GM12878 (cell line): ENCODE measurements around the gene MYRFL. TPM values are rescaled to one million over a fixed set of nuclear protein-coding genes. Genes with fewer than 3 reads are reported as not detected.

ENCODE experiments used
- ATAC-seq: fragments of 200-7000 bp; cut with Tn5 transposase; 3 replicates; pipeline ENCODE4 v1.9.1; 2020; ENCODE audit warnings: mild to moderate bottlenecking, moderate library complexity
- BruUV-seq: library from RNA; stranded (reverse); fragments of 400-500 nt; replicated peaks from 2 replicates; lab custom pipeline; 2021; lab: Mats Ljungman, UMichigan
- CTCF ChIA-PET: fragments of 300-600 bp; sonication (Branson Sonifier 250); formaldehyde crosslinking; extraction: SDS; loops from one replicate; lab custom pipeline; 2021; ENCODE audit warnings: inconsistent platforms; lab: Yijun Ruan, JAX
- POLR2A ChIA-PET: fragments of 350-600 bp; formaldehyde crosslinking; extraction: SDS; loops from one replicate; lab custom pipeline; 2021; ENCODE audit warnings: inconsistent platforms; lab: Charles Lee
- RAD21 ChIA-PET: fragments of 300-600 bp; sonication (Branson Sonifier 250); formaldehyde crosslinking; loops from one replicate; lab custom pipeline; 2023; ENCODE audit warnings: antibody characterized with exemption; ENCODE audit not compliant: unreplicated experiment; lab: Charles Lee
- SMC1A ChIA-PET: fragments of 300-600 bp; sonication (Branson Sonifier 250); formaldehyde crosslinking; loops from one replicate; lab custom pipeline; 2023; ENCODE audit not compliant: unreplicated experiment, uncharacterized antibody; lab: Charles Lee
- DNase-seq: peaks from one replicate; pipeline ENCODE4 v3.0.0-alpha.2; 2011; ENCODE audit warnings: low read depth, low spot score
- FAIRE-seq: peaks from 3 replicates; lab custom pipeline; 2011; peaks lifted over from hg19 to GRCh38; lab: Jason Lieb, UNC
- H2AFZ ChIP-seq: 2 replicates; pipeline ENCODE4 v1.6.0; 2011; ENCODE audit warnings: low read depth, low read length, control low read depth; ENCODE audit not compliant: control insufficient read depth
- H3K27ac ChIP-seq: 2 replicates; pipeline ENCODE4 v1.5.1; 2011; ENCODE audit warnings: control low read depth; ENCODE audit not compliant: control insufficient read depth, insufficient read depth
- H3K27me3 ChIP-seq, 2 experiments: replicated peaks in 1 of 2; 2 replicates each; pipeline versions ENCODE4 v1.6.0 to v1.6.1; 2011; ENCODE audit warnings: low read length in 1 of 2; ENCODE audit not compliant: control insufficient read depth in 2 of 2, insufficient read depth in 2 of 2
- H3K36me3 ChIP-seq, 2 experiments: 2 replicates each; pipeline ENCODE4 v1.5.1; 2011; ENCODE audit warnings: low read length in 1 of 2; ENCODE audit not compliant: control insufficient read depth in 2 of 2, insufficient read depth in 2 of 2
- H3K4me1 ChIP-seq: 2 replicates; pipeline ENCODE4 v1.6.1; 2011; ENCODE audit warnings: mild to moderate bottlenecking, low read length, moderate library complexity, mixed read lengths; ENCODE audit not compliant: control insufficient read depth, insufficient read depth
- H3K4me2 ChIP-seq: 2 replicates; pipeline ENCODE4 v1.6.0; 2011; ENCODE audit warnings: control low read depth; ENCODE audit not compliant: control insufficient read depth, insufficient read depth
- H3K4me3 ChIP-seq: fragments of 200-600 bp; sonication (generic); 2 replicates; pipeline ENCODE4 v1.5.1; 2016
- H3K79me2 ChIP-seq: 2 replicates; pipeline ENCODE4 v1.6.0; 2011; ENCODE audit warnings: low read length; ENCODE audit not compliant: control insufficient read depth, insufficient read depth
- H3K9ac ChIP-seq: 2 replicates; pipeline ENCODE4 v1.8.0; 2011; ENCODE audit warnings: low read length, control low read depth, mixed read lengths; ENCODE audit not compliant: control insufficient read depth, insufficient read depth
- H3K9me3 ChIP-seq: replicated peaks from 3 replicates; pipeline ENCODE4 v1.5.1; 2011; ENCODE audit warnings: mild to moderate bottlenecking, low read length; ENCODE audit not compliant: control insufficient read depth, insufficient read depth
- H4K20me1 ChIP-seq: 2 replicates; pipeline ENCODE4 v1.6.0; 2011; ENCODE audit not compliant: control insufficient read depth, insufficient read depth
- CHD4 ChIP-seq: fragments of 200-600 bp; sonication (generic); IDR thresholded peaks from 2 replicates; pipeline ENCODE4 v1.6.1; 2016; ENCODE audit warnings: mild to moderate bottlenecking
- FOXK2 ChIP-seq: fragments of 450-650 bp; IDR thresholded peaks from 2 replicates; pipeline ENCODE4 v1.6.1; 2017; ENCODE audit warnings: mild to moderate bottlenecking, moderate library complexity
- FOXM1 ChIP-seq: IDR thresholded peaks from 2 replicates; pipeline ENCODE4 v1.6.1; 2012; ENCODE audit warnings: low read depth, mild to moderate bottlenecking, inconsistent platforms, low read length, moderate library complexity
- MEF2B ChIP-seq: fragments of 450-650 bp; IDR thresholded peaks from 2 replicates; pipeline ENCODE4 v1.6.1; 2018; ENCODE audit warnings: mild to moderate bottlenecking, moderate library complexity; ENCODE audit not compliant: partially characterized antibody, poor library complexity, severe bottlenecking
- NFXL1 ChIP-seq: fragments of 450-650 bp; IDR thresholded peaks from 2 replicates; pipeline ENCODE4 v1.6.1; 2017; ENCODE audit warnings: antibody characterized with exemption, mild to moderate bottlenecking, borderline replicate concordance
- PML ChIP-seq: IDR thresholded peaks from 2 replicates; pipeline ENCODE4 v1.6.1; 2012; ENCODE audit warnings: low read length, inconsistent platforms
- SMAD5 ChIP-seq: IDR thresholded peaks from 2 replicates; pipeline ENCODE4 v1.6.1; 2016; ENCODE audit warnings: antibody characterized with exemption, low read depth
- SMARCA5 ChIP-seq: fragments of 450-650 bp; IDR thresholded peaks from 2 replicates; pipeline ENCODE4 v1.6.1; 2017; ENCODE audit warnings: mild to moderate bottlenecking
- SPI1 ChIP-seq: IDR thresholded peaks from 2 replicates; pipeline ENCODE4 v1.6.1; 2011; ENCODE audit warnings: low read depth, mild to moderate bottlenecking, low read length, moderate library complexity, borderline replicate concordance; ENCODE audit not compliant: insufficient read depth
- ZBTB11 ChIP-seq: fragments of 450-650 bp; formaldehyde crosslinking; IDR thresholded peaks from 2 replicates; pipeline ENCODE4 v1.5.0; 2022; ENCODE audit warnings: mild to moderate bottlenecking, missing genetic modification characterization
- WGBS: methylation state at CpG from one replicate; pipeline ENCODE4 v1.1.6; 2016; ENCODE audit warnings: low lambda C conversion rate; ENCODE audit not compliant: insufficient replicate concordance, insufficient coverage; ENCODE audit errors: missing lambda C conversion rate; 5-methylcytosine and 5-hydroxymethylcytosine counted together
- in situ Hi-C: fragments of 300-500 bp; cut with MboI; formaldehyde crosslinking; loops from 9 replicates; pipeline ENCODE4 v1.14.3; 2018; ENCODE audit warnings: mixed read lengths
- intact Hi-C: fragments of 100-400 bp; cut with micrococcal nuclease; formaldehyde crosslinking; loops from one replicate; pipeline ENCODE4 v1.14.2; 2022; ENCODE audit not compliant: unreplicated experiment
- polyA plus RNA-seq, 11 experiments: library from polyadenylated mRNA; depleted of rRNA in 4 of 11; unstranded in 6 of 11; stranded (reverse) in 5 of 11; fragments of >200 nt; fragmentation: Nextera tagmentation in 4 of 11; fragmentation: Illumina TruSeq in 1 of 11; extraction: Ambion mirVana in 4 of 11; extraction: Trizol in 1 of 11; gene quantifications; 1 replicate in 1 of 11; 2 replicates in 10 of 11; pipeline versions ENCODE4 v1.2.1 to v1.2.3, GENCODE V29; 2011 to 2016; ENCODE audit warnings: inconsistent platforms in 2 of 11, missing spikeins in 2 of 11, low read depth in 1 of 11
- total RNA-seq, 4 experiments: library from RNA; depleted of rRNA in 3 of 4; stranded (reverse); fragments of >200 nt in 3 of 4; fragmentation: Illumina TruSeq in 1 of 4; extraction: Trizol in 1 of 4; gene quantifications; 2 replicates each; pipeline versions ENCODE4 v1.2.1 to v1.2.3, GENCODE V29; 2013 to 2021

The MYRFL gene
- total and polyA plus RNA-seq, 10 of the 15 experiments (the other 5 are each of a cell fraction or from before 2014, with no cell fraction given), result 0.24 to 1.8 (median 0.64) TPM

DNA sequence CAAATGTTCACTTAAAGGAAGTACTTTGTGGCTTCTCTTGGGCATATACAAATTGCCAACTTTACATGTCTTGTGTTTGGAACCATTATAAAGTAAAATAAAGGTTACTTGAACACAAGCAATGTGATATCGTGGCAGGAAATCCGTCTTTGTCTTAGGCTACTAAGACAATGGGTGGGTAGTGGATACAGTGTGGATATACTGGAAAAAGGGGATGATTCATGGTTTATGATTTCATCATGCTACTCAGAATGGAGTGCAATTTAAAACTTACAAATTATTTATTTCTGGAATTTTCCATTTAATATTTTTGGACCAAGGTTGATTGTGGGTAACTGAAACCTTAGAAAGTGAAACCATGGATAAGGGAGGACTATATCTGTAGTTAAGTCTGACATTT, 48.4 kb downstream of the MYRFL start:
- Histone ChIP-seq H3K4me2 (no peak overlapping the region), H3K4me3 (no peak overlapping the region), H3K4me1 (no peaks in the 10 kb centered on the region), H3K27me3 (no peaks in the 10 kb centered on the region), H4K20me1 (no peaks in the 10 kb centered on the region), H2AFZ (no peak overlapping the region), H3K27ac (no peak overlapping the region), H3K79me2 (no peaks in the 10 kb centered on the region), H3K9me3 (no peaks in the 10 kb centered on the region), H3K36me3 (no peaks in the 10 kb centered on the region), H3K9ac (no peak overlapping the region)
- RAD21 ChIA-PET, result no interaction called here
- in situ Hi-C loops, result no loop called here
- BruUV-seq, result no TSS peak
- no peak for FAIRE-seq
- 96% methylated on average over 2 of the region's 2 CpGs for WGBS
- SMC1A ChIA-PET, result no interaction called here
- DNase-seq, result no peak
- intact Hi-C loops, result no loop called here
- ATAC-seq, result no peak
- CTCF ChIA-PET, result no interaction called here
- TF ChIP-seq SMARCA5 (no peak), CHD4 (no peak), MEF2B (no peak), ZBTB11 (CRISPR knock-in tag) (no peak), NFXL1 (no peak), SMAD5 (no peak), SPI1 (no peak), FOXK2 (no peak), FOXM1 (no peak), PML (no peak)
- POLR2A ChIA-PET, result no interaction called here
